ENCODE results near the gene KRT86. TPM values are rescaled to one million over a fixed set of nuclear protein-coding genes. Genes with fewer than 3 reads are reported as not detected.

KRT86 gene
- total RNA-seq, 1 donor from 2014 or later, result 0.16 TPM

GRCh38 chr12:52354200-52354599, 79.8 kb downstream of the KRT86 start:
- Mint-ChIP-seq H3K27me3 (ENCODE audit: low read depth) (peaks cover 28% of the 10 kb centered on the region), H3K9me3 (no peaks in the 10 kb centered on the region), H3K36me3 (no peaks in the 10 kb centered on the region), H3K4me3 (no peak overlapping the region), H3K27ac (no peak overlapping the region), H3K4me1 (peaks cover 13% of the 10 kb centered on the region)
- no peak for TF ChIP-seq CTCF (IDR thresholded peaks at IDR 0.05; ENCODE audit: unreplicated experiment)
- DNase-seq (ENCODE audit: low spot score in 2 of 2, unreplicated experiment in 2 of 2), result no peak

GRCh38 chr12:52355176-52355575, 80.7 kb downstream of the KRT86 start:
- Mint-ChIP-seq H3K27me3 (ENCODE audit: low read depth) (peaks cover 28% of the 10 kb centered on the region), H3K27ac (no peak overlapping the region), H3K36me3 (no peaks in the 10 kb centered on the region), H3K4me3 (no peak overlapping the region), H3K9me3 (no peaks in the 10 kb centered on the region), H3K4me1 (peaks cover 11% of the 10 kb centered on the region)
- no peak for DNase-seq (ENCODE audit: low spot score in 2 of 2, unreplicated experiment in 2 of 2)
- TF ChIP-seq CTCF (IDR thresholded peaks at IDR 0.05; ENCODE audit: unreplicated experiment), result no peak

GRCh38 chr12:52356031-52356761, 81.8 kb downstream of the KRT86 start:
- peak in 1 of 2 experiments; percentile 19 for DNase-seq (ENCODE audit: low spot score in 2 of 2, unreplicated experiment in 2 of 2)
- TF ChIP-seq CTCF (IDR thresholded peaks at IDR 0.05; ENCODE audit: unreplicated experiment), result no peak
- Mint-ChIP-seq H3K4me3 (no peak overlapping the region), H3K27me3 (ENCODE audit: low read depth) (peaks cover 26% of the 10 kb centered on the region), H3K36me3 (no peaks in the 10 kb centered on the region), H3K9me3 (no peaks in the 10 kb centered on the region), H3K27ac (no peak overlapping the region), H3K4me1 (peaks cover 18% of the 10 kb centered on the region)

GRCh38 chr12:52356762-52357580, 82.5 kb downstream of the KRT86 start:
- H3K36me3 Mint-ChIP-seq, result no peaks in the 10 kb centered on the region
- TF ChIP-seq CTCF (IDR thresholded peaks at IDR 0.05; ENCODE audit: unreplicated experiment), result no peak

More at GRCh38 chr12:52356762-52357580, 82.5 kb downstream of the KRT86 start:
- H3K27ac Mint-ChIP-seq, result no peak overlapping the region
- DNase-seq (ENCODE audit: low spot score in 2 of 2, unreplicated experiment in 2 of 2), result no peak
- no peak overlapping the region for H3K4me3 Mint-ChIP-seq
- no peaks in the 10 kb centered on the region for H3K9me3 Mint-ChIP-seq
- peaks cover 23% of the 10 kb centered on the region for H3K27me3 Mint-ChIP-seq (ENCODE audit: low read depth)
- H3K4me1 Mint-ChIP-seq, result peaks cover 15% of the 10 kb centered on the region

Other genes with a start within 250 kb of the KRT86 start
- gene NR4A1, start 223.2 kb upstream of the KRT86 start, total RNA-seq, result 138 to 141 TPM (median 141 TPM) in 3 replicates
- 29.4 to 32.8 TPM (median 32.6 TPM) in 3 replicates for gene ATG101, start 204.7 kb upstream of the KRT86 start, total RNA-seq
- 0.16 TPM in 1 of 3 replicates, not detected in the others for gene SMIM41, start 194.9 kb upstream of the KRT86 start, total RNA-seq
- gene KRT80, start 82.6 kb upstream of the KRT86 start, total RNA-seq, result 2.7 to 3.0 TPM (median 3.0 TPM) in 3 replicates
- gene KRT7, start 41.4 kb upstream of the KRT86 start, total RNA-seq, result 85.5 to 90.3 TPM (median 86.6 TPM) in 3 replicates
- 0.16 TPM in 1 of 3 replicates, not detected in the others for gene KRT81, start 16.9 kb downstream of the KRT86 start, total RNA-seq
- gene KRT83, start 46.8 kb downstream of the KRT86 start, total RNA-seq, result not detected in 3 replicates
- gene KRT85, start 92.8 kb downstream of the KRT86 start, total RNA-seq, result not detected in 3 replicates
- gene KRT84, start 111.0 kb downstream of the KRT86 start, total RNA-seq, result not detected in 3 replicates
- gene KRT82, start 131.7 kb downstream of the KRT86 start, total RNA-seq, result not detected in 3 replicates
- gene KRT75, start 159.7 kb downstream of the KRT86 start, total RNA-seq, result not detected in 3 replicates
- not detected in 3 replicates for gene KRT6B, start 177.5 kb downstream of the KRT86 start, total RNA-seq
- not detected in 3 replicates for gene KRT6C, start 199.2 kb downstream of the KRT86 start, total RNA-seq
- gene KRT6A, start 218.6 kb downstream of the KRT86 start, total RNA-seq, result 1.2 TPM in 1 of 3 replicates, not detected in the others
- gene KRT5, start 245.7 kb downstream of the KRT86 start, total RNA-seq, result 0.51 to 1.4 TPM (median 0.72 TPM) in 3 replicates

Measured in mesothelial cell of epicardium (in vitro differentiated cells).